ENCODE measurements around the gene RPL10A.

RPL10A gene

GRCh38 chr6:35477028-35477427 is 8.8 kb downstream of the RPL10A start:
- no peak for DNase-seq

GRCh38 chr6:35477551-35478179 is 9.5 kb downstream of the RPL10A start:
- DNase-seq = no peak

- DNase-seq = no peak
These were observed 10.1 kb downstream of the RPL10A start for GRCh38 chr6:35478259-35478658.

- DNase-seq = no peak
These were observed 12.0 kb downstream of the RPL10A start for GRCh38 chr6:35480176-35480575.

- DNase-seq = no peak
These were observed 13.0 kb downstream of the RPL10A start for GRCh38 chr6:35481226-35481625.

- DNase-seq = no peak
These were observed 14.9 kb downstream of the RPL10A start for GRCh38 chr6:35483062-35483461.

- DNase-seq = no peak
These were observed 15.3 kb downstream of the RPL10A start for GRCh38 chr6:35483490-35483889.

GRCh38 chr6:35483893-35484645 is 15.9 kb downstream of the RPL10A start:
- DNase-seq = no peak

GRCh38 chr6:35484921-35485392 is 16.8 kb downstream of the RPL10A start:
- DNase-seq = no peak

- no peak for DNase-seq
These were observed 17.2 kb downstream of the RPL10A start for GRCh38 chr6:35485402-35485877.

- no peak for DNase-seq
These were observed 18.1 kb downstream of the RPL10A start for GRCh38 chr6:35486005-35486925.

GRCh38 chr6:35487658-35488516 is 19.7 kb downstream of the RPL10A start:
- DNase-seq = no peak

GRCh38 chr6:35488517-35488862 is 20.3 kb downstream of the RPL10A start:
- DNase-seq = no peak

- no peak for DNase-seq
These were observed 20.9 kb downstream of the RPL10A start for GRCh38 chr6:35489066-35489465.

- no peak for DNase-seq
These were observed 22.0 kb downstream of the RPL10A start for GRCh38 chr6:35489995-35490791.

- DNase-seq = no peak
These were observed 22.8 kb downstream of the RPL10A start for GRCh38 chr6:35490821-35491557.

- DNase-seq = no peak
These were observed 23.5 kb downstream of the RPL10A start for GRCh38 chr6:35491558-35492257.

- no peak for DNase-seq
These were observed 24.2 kb downstream of the RPL10A start for GRCh38 chr6:35492258-35492973.

GRCh38 chr6:35492974-35493284 is 24.7 kb downstream of the RPL10A start:
- DNase-seq = no peak

Data from stimulated activated naive CD4-positive, alpha-beta T cell treated with Interleukin-2 at 50 U/mL for 16 hours (primary cell).